ENCODE results near the gene ZFHX3. TPM values are rescaled to one million over a fixed set of nuclear protein-coding genes. Genes with fewer than 3 reads are reported as not detected.
A peak's percentile ranks its signal among the peaks of the same experiment; 100 is the strongest.

The ZFHX3 gene
- total and polyA plus RNA-seq, 2 donors (not counting 3 experiments of a cell fraction or from before 2014, with no cell fraction given) = 3.7 to 18.8 TPM

DNA sequence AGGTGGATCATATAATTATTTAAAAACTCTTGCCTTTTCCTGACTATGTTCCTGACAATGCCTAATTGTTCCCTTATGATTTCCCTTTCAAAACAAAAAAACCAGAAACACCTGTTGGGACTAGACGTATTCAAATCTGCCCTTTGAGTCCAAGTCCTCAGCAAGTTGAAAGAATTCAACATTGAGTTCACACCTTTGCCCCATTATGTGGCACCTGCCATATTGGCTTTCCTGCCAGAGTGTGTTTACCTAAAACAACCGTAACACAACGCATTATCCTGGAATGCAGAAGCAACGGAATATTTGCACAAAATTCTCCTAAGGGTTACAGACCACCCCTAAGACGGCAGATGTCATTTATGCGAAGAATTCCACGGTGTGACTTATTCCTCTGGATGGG, 105.9 kb downstream of the ZFHX3 start:
- peaks cover 9% of the 10 kb centered on the region for H3K79me2 ChIP-seq (ENCODE audit: control insufficient read depth, insufficient read depth, low read length)
- no TSS peak for BruUV-seq (replicated peaks)
- no peak overlapping the region for H3K4me2 ChIP-seq (ENCODE audit: insufficient read depth, low read length)
- H3K9me1 ChIP-seq (replicated peaks; ENCODE audit: control insufficient read depth, extremely low read depth, insufficient read depth, low read length) = no peaks in the 10 kb centered on the region
- ChIA-PET CTCF (no interaction called here), POLR2A (no interaction called here)
- no peak for FAIRE-seq
- no peak overlapping the region for H3K4me3 ChIP-seq (replicated peaks in 1 of 3; ENCODE audit: insufficient read depth in 1 of 3, low read depth in 1 of 3, low read length in 3 of 3)
- H4K20me1 ChIP-seq (replicated peaks; ENCODE audit: control insufficient read depth, extremely low read depth, insufficient read depth, low read length) = no peaks in the 10 kb centered on the region
- no peaks in the 10 kb centered on the region for H3K9me3 ChIP-seq (replicated peaks; ENCODE audit: control insufficient read depth, insufficient read depth, low read length)
- intact Hi-C loops (cut with micrococcal nuclease) = loop anchor here (5.0 kb wide), 1 partner anchor 65 kb away; no protein-coding TSS in a partner anchor
- no peak overlapping the region for H3K27ac ChIP-seq (ENCODE audit: insufficient read depth, low read depth, low read length)
- peaks cover 12% of the 10 kb centered on the region for H3K4me1 ChIP-seq (ENCODE audit: control insufficient read depth, extremely low read depth, insufficient read depth, low read length)
- dilution Hi-C loops (cut with MboI; ENCODE audit: extremely low pct_ligation_motif_present, low sequenced_read_pairs) = no loop called here
- H3K9ac ChIP-seq (replicated peaks; ENCODE audit: extremely low read depth, insufficient read depth, low read length) = no peak overlapping the region
- peak; percentile 28 for DNase-seq (ENCODE audit: low read depth, low spot score)
- H3K36me3 ChIP-seq (ENCODE audit: control insufficient read depth in 2 of 2, extremely low read depth in 1 of 2, insufficient read depth in 2 of 2, low read length in 2 of 2) = no peaks in the 10 kb centered on the region
- no peak overlapping the region for H2AFZ ChIP-seq (ENCODE audit: low read depth, low read length)
- H3K27me3 ChIP-seq (ENCODE audit: control insufficient read depth in 2 of 2, insufficient read depth in 2 of 2, low read length in 2 of 2) = no peaks in the 10 kb centered on the region
- TF ChIP-seq POLR2A (IDR thresholded peaks at IDR 0.05; ENCODE audit: low read depth, low read length) (no peak), GATA2 (IDR thresholded peaks at IDR 0.05; ENCODE audit: insufficient read depth, insufficient read length, low read depth, low read length) (no peak), EZH2 (IDR thresholded peaks at IDR 0.05; ENCODE audit: borderline replicate concordance, low read depth, low read length, severe bottlenecking) (no peak), JUN (IDR thresholded peaks at IDR 0.05; ENCODE audit: borderline replicate concordance, insufficient read depth, insufficient read length, low read depth) (no peak), POLR2AphosphoS5 (IDR thresholded peaks at IDR 0.05; ENCODE audit: insufficient read depth, low read depth, low read length) (no peak), FOS (IDR thresholded peaks at IDR 0.05; ENCODE audit: borderline replicate concordance, insufficient read depth, low read length) (no peak), MYC (IDR thresholded peaks at IDR 0.05; ENCODE audit: low read depth, low read length) (no peak)
- TF ChIP-seq, protein P1, sequence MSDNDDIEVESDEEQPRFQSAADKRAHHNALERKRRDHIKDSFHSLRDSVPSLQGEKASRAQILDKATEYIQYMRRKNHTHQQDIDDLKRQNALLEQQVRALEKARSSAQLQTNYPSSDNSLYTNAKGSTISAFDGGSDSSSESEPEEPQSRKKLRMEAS (IDR thresholded peaks at IDR 0.05; ENCODE audit: insufficient read depth, insufficient read length) = no peak
- TF ChIP-seq, protein P2, sequence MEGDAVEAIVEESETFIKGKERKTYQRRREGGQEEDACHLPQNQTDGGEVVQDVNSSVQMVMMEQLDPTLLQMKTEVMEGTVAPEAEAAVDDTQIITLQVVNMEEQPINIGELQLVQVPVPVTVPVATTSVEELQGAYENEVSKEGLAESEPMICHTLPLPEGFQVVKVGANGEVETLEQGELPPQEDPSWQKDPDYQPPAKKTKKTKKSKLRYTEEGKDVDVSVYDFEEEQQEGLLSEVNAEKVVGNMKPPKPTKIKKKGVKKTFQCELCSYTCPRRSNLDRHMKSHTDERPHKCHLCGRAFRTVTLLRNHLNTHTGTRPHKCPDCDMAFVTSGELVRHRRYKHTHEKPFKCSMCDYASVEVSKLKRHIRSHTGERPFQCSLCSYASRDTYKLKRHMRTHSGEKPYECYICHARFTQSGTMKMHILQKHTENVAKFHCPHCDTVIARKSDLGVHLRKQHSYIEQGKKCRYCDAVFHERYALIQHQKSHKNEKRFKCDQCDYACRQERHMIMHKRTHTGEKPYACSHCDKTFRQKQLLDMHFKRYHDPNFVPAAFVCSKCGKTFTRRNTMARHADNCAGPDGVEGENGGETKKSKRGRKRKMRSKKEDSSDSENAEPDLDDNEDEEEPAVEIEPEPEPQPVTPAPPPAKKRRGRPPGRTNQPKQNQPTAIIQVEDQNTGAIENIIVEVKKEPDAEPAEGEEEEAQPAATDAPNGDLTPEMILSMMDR (IDR thresholded peaks at IDR 0.05; ENCODE audit: extremely low read depth in 1 of 2, insufficient read depth in 1 of 2, low read depth in 1 of 2, low read length in 2 of 2) = no peak

Data from endothelial cell of umbilical vein (primary cell).